ENCODE measurements around the gene CRYM. TPM values are rescaled to one million over a fixed set of nuclear protein-coding genes. Genes with fewer than 3 reads are reported as not detected.

CRYM gene
- total RNA-seq, 1 experiment from 2014 or later, result 4.9 TPM

DNA sequence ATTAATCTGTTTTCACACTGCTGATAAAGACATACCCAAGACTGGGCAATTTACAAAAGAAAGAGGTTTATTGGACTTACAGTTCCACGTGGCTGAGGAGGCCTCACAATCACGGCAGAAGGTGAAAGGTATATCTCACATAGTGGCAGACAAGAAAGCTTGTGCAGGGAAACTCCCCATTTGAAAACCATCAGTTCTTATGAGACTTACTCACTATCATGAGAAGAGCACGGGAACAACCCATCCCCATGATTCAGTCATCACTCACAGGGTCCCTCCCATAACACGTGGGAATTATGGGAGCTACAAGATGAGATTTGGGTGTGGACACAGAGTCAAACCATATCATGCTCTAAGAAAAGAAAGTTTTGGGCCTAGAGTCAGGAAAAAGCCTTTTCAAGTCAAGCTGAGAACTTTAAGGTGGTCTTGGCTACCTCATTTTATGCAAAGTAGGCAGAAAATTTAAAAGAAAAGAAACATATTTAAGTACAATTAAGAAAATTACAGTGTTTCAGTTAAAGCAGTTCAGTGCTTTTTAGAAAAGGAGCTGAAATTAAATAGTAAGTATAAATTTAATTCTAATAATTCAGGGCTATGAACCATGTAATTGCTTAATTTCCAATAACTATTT is 24.9 kb upstream of the CRYM start (continued):
- TF ChIP-seq EZH2phosphoT487 (IDR thresholded peaks at IDR 0.05; ENCODE audit: borderline replicate concordance), result no peak
- peak; percentile 46 for TF ChIP-seq SP1 (IDR thresholded peaks at IDR 0.05; ENCODE audit: low read depth)
- peak; percentile 56; the same call in 1 of the 2 replicates for TF ChIP-seq FOSL1 (IDR thresholded peaks at IDR 0.05; ENCODE audit: low read depth)

- ChIA-PET POLR2A (no interaction called here), CTCF (no interaction called here), RAD21 (ENCODE audit: low non-redundant PET in 1 of 2, low total read pairs in 2 of 2, uncharacterized antibody in 2 of 2, unreplicated experiment in 2 of 2) (no interaction called here)
- ATAC-seq (no peak), DNase-seq (ENCODE audit: low read depth, low spot score) (no peak)
- Histone ChIP-seq H3K36me3 (ENCODE audit: control insufficient read depth in 1 of 2, insufficient read depth in 2 of 2, low read length in 2 of 2) (no peaks in the 10 kb centered on the region), H4K20me1 (ENCODE audit: insufficient read depth) (no peaks in the 10 kb centered on the region), H3K4me3 (replicated peaks in 1 of 2; ENCODE audit: low read depth in 1 of 2, low read length in 2 of 2) (peak overlapping the region; percentile 63 to 74), H3K9me2 (ENCODE audit: insufficient read depth) (no peaks in the 10 kb centered on the region), H3K79me2 (ENCODE audit: insufficient read depth, low read length) (no peaks in the 10 kb centered on the region; the same call in 1 of the 2 replicates), H3K9ac (ENCODE audit: low read length) (peak overlapping the region; percentile 78), H3K4me1 (ENCODE audit: control insufficient read depth in 1 of 2, insufficient read depth in 2 of 2, low read length in 2 of 2) (peaks cover 12 to 28% of the 10 kb centered on the region in 2 experiments), H3K27me3 (ENCODE audit: insufficient read depth, low read length) (no peaks in the 10 kb centered on the region), H3K4me2 (ENCODE audit: low read length) (peak overlapping the region; percentile 96), H3K27ac (ENCODE audit: low read depth, low read length) (no peak overlapping the region; the same call in 1 of the 2 replicates), H3K9me3 (ENCODE audit: control insufficient read depth in 1 of 2, insufficient read depth in 1 of 2, low read depth in 1 of 2, low read length in 2 of 2) (no peaks in the 10 kb centered on the region), H2AFZ (ENCODE audit: low read depth, low read length, poor library complexity, severe bottlenecking) (no peak overlapping the region)
- intact Hi-C loops (cut with micrococcal nuclease), result loop anchor here (10.0 kb wide), 2 partner anchors 398 to 1022 kb away; partner anchors contain the start of genes DCUN1D3 and LYRM1
- BruUV-seq (replicated peaks), result TSS peak; percentile 56
- no peak for TF ChIP-seq ELF1 (IDR thresholded peaks at IDR 0.05; ENCODE audit: borderline replicate concordance, low read depth)
- TF ChIP-seq SRF (IDR thresholded peaks at IDR 0.05; ENCODE audit: low read depth), result no peak
- no peak for TF ChIP-seq SP1 (IDR thresholded peaks at IDR 0.05; ENCODE audit: low read depth)
- TF ChIP-seq EZH2 (IDR thresholded peaks at IDR 0.05), result no peak
- no peak for TF ChIP-seq SIN3A (IDR thresholded peaks at IDR 0.05; ENCODE audit: low read depth)
- TF ChIP-seq, protein P1, sequence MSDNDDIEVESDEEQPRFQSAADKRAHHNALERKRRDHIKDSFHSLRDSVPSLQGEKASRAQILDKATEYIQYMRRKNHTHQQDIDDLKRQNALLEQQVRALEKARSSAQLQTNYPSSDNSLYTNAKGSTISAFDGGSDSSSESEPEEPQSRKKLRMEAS (IDR thresholded peaks at IDR 0.05), result no peak
- TF ChIP-seq POLR2AphosphoS5 (IDR thresholded peaks at IDR 0.05; ENCODE audit: low read depth, low read length), result no peak
- no peak for TF ChIP-seq ATF3 (IDR thresholded peaks at IDR 0.05)
- no peak for TF ChIP-seq JUND (IDR thresholded peaks at IDR 0.05)
- TF ChIP-seq, protein P2, sequence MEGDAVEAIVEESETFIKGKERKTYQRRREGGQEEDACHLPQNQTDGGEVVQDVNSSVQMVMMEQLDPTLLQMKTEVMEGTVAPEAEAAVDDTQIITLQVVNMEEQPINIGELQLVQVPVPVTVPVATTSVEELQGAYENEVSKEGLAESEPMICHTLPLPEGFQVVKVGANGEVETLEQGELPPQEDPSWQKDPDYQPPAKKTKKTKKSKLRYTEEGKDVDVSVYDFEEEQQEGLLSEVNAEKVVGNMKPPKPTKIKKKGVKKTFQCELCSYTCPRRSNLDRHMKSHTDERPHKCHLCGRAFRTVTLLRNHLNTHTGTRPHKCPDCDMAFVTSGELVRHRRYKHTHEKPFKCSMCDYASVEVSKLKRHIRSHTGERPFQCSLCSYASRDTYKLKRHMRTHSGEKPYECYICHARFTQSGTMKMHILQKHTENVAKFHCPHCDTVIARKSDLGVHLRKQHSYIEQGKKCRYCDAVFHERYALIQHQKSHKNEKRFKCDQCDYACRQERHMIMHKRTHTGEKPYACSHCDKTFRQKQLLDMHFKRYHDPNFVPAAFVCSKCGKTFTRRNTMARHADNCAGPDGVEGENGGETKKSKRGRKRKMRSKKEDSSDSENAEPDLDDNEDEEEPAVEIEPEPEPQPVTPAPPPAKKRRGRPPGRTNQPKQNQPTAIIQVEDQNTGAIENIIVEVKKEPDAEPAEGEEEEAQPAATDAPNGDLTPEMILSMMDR (IDR thresholded peaks at IDR 0.05 in 2 of 3, conservative IDR thresholded peaks at IDR 0.05 in 1 of 3; ENCODE audit: borderline replicate concordance in 1 of 3, insufficient read depth in 1 of 3, low read depth in 2 of 3, low read length in 2 of 3), result no peak
- TF ChIP-seq TCF7L2 (IDR thresholded peaks at IDR 0.05; ENCODE audit: borderline replicate concordance, extremely low read depth, insufficient read depth, insufficient read length), result no peak
- no peak for TF ChIP-seq RAD21 (IDR thresholded peaks at IDR 0.05; ENCODE audit: low read depth)
- no peak for TF ChIP-seq CEBPB (IDR thresholded peaks at IDR 0.05; ENCODE audit: low read depth)
- TF ChIP-seq, protein P3, sequence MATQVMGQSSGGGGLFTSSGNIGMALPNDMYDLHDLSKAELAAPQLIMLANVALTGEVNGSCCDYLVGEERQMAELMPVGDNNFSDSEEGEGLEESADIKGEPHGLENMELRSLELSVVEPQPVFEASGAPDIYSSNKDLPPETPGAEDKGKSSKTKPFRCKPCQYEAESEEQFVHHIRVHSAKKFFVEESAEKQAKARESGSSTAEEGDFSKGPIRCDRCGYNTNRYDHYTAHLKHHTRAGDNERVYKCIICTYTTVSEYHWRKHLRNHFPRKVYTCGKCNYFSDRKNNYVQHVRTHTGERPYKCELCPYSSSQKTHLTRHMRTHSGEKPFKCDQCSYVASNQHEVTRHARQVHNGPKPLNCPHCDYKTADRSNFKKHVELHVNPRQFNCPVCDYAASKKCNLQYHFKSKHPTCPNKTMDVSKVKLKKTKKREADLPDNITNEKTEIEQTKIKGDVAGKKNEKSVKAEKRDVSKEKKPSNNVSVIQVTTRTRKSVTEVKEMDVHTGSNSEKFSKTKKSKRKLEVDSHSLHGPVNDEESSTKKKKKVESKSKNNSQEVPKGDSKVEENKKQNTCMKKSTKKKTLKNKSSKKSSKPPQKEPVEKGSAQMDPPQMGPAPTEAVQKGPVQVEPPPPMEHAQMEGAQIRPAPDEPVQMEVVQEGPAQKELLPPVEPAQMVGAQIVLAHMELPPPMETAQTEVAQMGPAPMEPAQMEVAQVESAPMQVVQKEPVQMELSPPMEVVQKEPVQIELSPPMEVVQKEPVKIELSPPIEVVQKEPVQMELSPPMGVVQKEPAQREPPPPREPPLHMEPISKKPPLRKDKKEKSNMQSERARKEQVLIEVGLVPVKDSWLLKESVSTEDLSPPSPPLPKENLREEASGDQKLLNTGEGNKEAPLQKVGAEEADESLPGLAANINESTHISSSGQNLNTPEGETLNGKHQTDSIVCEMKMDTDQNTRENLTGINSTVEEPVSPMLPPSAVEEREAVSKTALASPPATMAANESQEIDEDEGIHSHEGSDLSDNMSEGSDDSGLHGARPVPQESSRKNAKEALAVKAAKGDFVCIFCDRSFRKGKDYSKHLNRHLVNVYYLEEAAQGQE (IDR thresholded peaks at IDR 0.05; ENCODE audit: low read depth), result no peak
- no peak for TF ChIP-seq YY1 (IDR thresholded peaks at IDR 0.05; ENCODE audit: extremely low read depth, insufficient replicate concordance, low read depth, low read length)
- TF ChIP-seq CBX3 (IDR thresholded peaks at IDR 0.05; ENCODE audit: low read depth), result no peak
Measured at GRCh38 chr16:21302454-21302853, 24.4 kb upstream of the CRYM start.
